Activated CD8-positive, alpha-beta T cell treated with anti-CD3 and anti-CD28 coated beads, Interleukin-2, amount 10 ng/mL, durations not matched to agents 7 days and 5 days (primary cell): ENCODE data around the gene TOLLIP. TPM values are rescaled to one million over a fixed set of nuclear protein-coding genes. Genes with fewer than 3 reads are reported as not detected.
A peak's percentile ranks its signal among the peaks of the same experiment; 100 is the strongest.
"Not testable (repeated sequence)": the region's sequence is repeated elsewhere in the genome, so short reads cannot be mapped to it uniquely, and the experiment has no call there.

Source experiments
- ATAC-seq: fragments of 150-1000 bp; cut with Tn5 transposase; one replicate; pipeline ENCODE4 v1.10.0; 2021; ENCODE audit warnings: moderate library complexity
- CTCF ChIA-PET: fragments of 350-600 bp; sonication (Branson Sonifier 250); formaldehyde crosslinking; loops from one replicate; lab custom pipeline; 2021; ENCODE audit warnings: antibody characterized with exemption; lab: Charles Lee
- POLR2A ChIA-PET: fragments of 350-600 bp; sonication (Branson Sonifier 250); formaldehyde crosslinking; loops from one replicate; lab custom pipeline; 2021; ENCODE audit warnings: antibody characterized with exemption; lab: Charles Lee
- DNase-seq: peaks from one replicate; pipeline ENCODE4 v3.0.0-alpha.2; 2020
- H3K27ac Mint-ChIP-seq: one replicate; pipeline ENCODE4 v1.8.0; 2021; ENCODE audit warnings: mild to moderate bottlenecking, mixed read lengths
- H3K27me3 Mint-ChIP-seq: one replicate; pipeline ENCODE4 v1.8.0; 2021; ENCODE audit warnings: low read depth, mixed read lengths
- H3K36me3 Mint-ChIP-seq: one replicate; pipeline ENCODE4 v1.8.0; 2021; ENCODE audit warnings: low read depth, mixed read lengths
- H3K4me1 Mint-ChIP-seq: one replicate; pipeline ENCODE4 v1.8.0; 2021; ENCODE audit warnings: low read depth, mixed read lengths
- H3K4me3 Mint-ChIP-seq: one replicate; pipeline ENCODE4 v1.8.0; 2021; ENCODE audit warnings: mild to moderate bottlenecking, mixed read lengths
- H3K9me3 Mint-ChIP-seq: one replicate; pipeline ENCODE4 v1.8.0; 2022; ENCODE audit warnings: mixed read lengths; ENCODE audit not compliant: insufficient read depth
- total RNA-seq, 2 experiments: library from RNA; stranded (reverse); gene quantifications; one replicate each; pipeline ENCODE4 v1.2.3, GENCODE V29; 2021

Gene TOLLIP
- total RNA-seq, 2 experiments from 2014 or later = 27.1 to 34.3 TPM

- DNase-seq (no peak), ATAC-seq (no peak)
- CTCF ChIA-PET = no interaction called here
- H3K4me1 Mint-ChIP-seq = peaks cover 3% of the 10 kb centered on the region
- H3K4me3 Mint-ChIP-seq = no peak overlapping the region
- no peaks in the 10 kb centered on the region for H3K9me3 Mint-ChIP-seq
- H3K27me3 Mint-ChIP-seq = no peaks in the 10 kb centered on the region
- H3K27ac Mint-ChIP-seq = no peak overlapping the region
- H3K36me3 Mint-ChIP-seq = no peaks in the 10 kb centered on the region
- POLR2A ChIA-PET = no interaction called here
Measured at GRCh38 chr11:1271927-1272326, 37.5 kb downstream of the TOLLIP start.

GRCh38 chr11:1271406-1271805 lies 38.0 kb downstream of the TOLLIP start:
- no peaks in the 10 kb centered on the region for H3K36me3 Mint-ChIP-seq
- H3K9me3 Mint-ChIP-seq = no peaks in the 10 kb centered on the region
- DNase-seq (no peak), ATAC-seq (no peak)
- CTCF ChIA-PET = no interaction called here
- H3K27me3 Mint-ChIP-seq = no peaks in the 10 kb centered on the region
- no peak overlapping the region for H3K27ac Mint-ChIP-seq
- POLR2A ChIA-PET = no interaction called here
- H3K4me1 Mint-ChIP-seq = peaks cover 3% of the 10 kb centered on the region
- no peak overlapping the region for H3K4me3 Mint-ChIP-seq

GRCh38 chr11:1271002-1271401 lies 38.4 kb downstream of the TOLLIP start:
- ATAC-seq = no peak
- Mint-ChIP-seq H3K4me1 (peaks cover 3% of the 10 kb centered on the region), H3K4me3 (no peak overlapping the region), H3K27ac (no peak overlapping the region), H3K36me3 (no peaks in the 10 kb centered on the region), H3K9me3 (no peaks in the 10 kb centered on the region), H3K27me3 (no peaks in the 10 kb centered on the region)
- no peak for DNase-seq
- ChIA-PET POLR2A (no interaction called here), CTCF (no interaction called here)

- H3K4me3 Mint-ChIP-seq = no peak overlapping the region
- CTCF ChIA-PET = no interaction called here
- peaks cover 3% of the 10 kb centered on the region for H3K4me1 Mint-ChIP-seq
- POLR2A ChIA-PET = no interaction called here
- H3K36me3 Mint-ChIP-seq = no peaks in the 10 kb centered on the region
- no peaks in the 10 kb centered on the region for H3K27me3 Mint-ChIP-seq
- ATAC-seq (no peak), DNase-seq (no peak)
- H3K27ac Mint-ChIP-seq = no peak overlapping the region
- no peaks in the 10 kb centered on the region for H3K9me3 Mint-ChIP-seq
Measured at GRCh38 chr11:1270476-1270875, 39.0 kb downstream of the TOLLIP start.

GRCh38 chr11:1269957-1270356 lies 39.5 kb downstream of the TOLLIP start:
- CTCF ChIA-PET = no interaction called here
- no peak for ATAC-seq
- POLR2A ChIA-PET = no interaction called here
- Mint-ChIP-seq H3K36me3 (peaks cover 1% of the 10 kb centered on the region), H3K9me3 (no peaks in the 10 kb centered on the region), H3K4me3 (no peak overlapping the region), H3K27me3 (no peaks in the 10 kb centered on the region), H3K27ac (no peak overlapping the region), H3K4me1 (peaks cover 3% of the 10 kb centered on the region)
- DNase-seq = no peak

- ChIA-PET POLR2A (interaction anchor here (1.0 kb wide), 1 partner anchor 9 kb away, joined by 3 read pairs; no protein-coding TSS in a partner anchor), CTCF (no interaction called here)
- peaks cover 3% of the 10 kb centered on the region for H3K9me3 Mint-ChIP-seq
- peaks cover 19% of the 10 kb centered on the region for H3K4me1 Mint-ChIP-seq
- ATAC-seq = no peak
- H3K4me3 Mint-ChIP-seq = no peak overlapping the region
- no peak for DNase-seq
- H3K36me3 Mint-ChIP-seq = peaks cover 6% of the 10 kb centered on the region
- no peak overlapping the region for H3K27ac Mint-ChIP-seq
- H3K27me3 Mint-ChIP-seq = no peaks in the 10 kb centered on the region
Measured at GRCh38 chr11:1267441-1268100, 41.9 kb downstream of the TOLLIP start.

GRCh38 chr11:1266976-1267375 lies 42.5 kb downstream of the TOLLIP start:
- H3K27me3 Mint-ChIP-seq, H3K4me3 Mint-ChIP-seq, H3K27ac Mint-ChIP-seq, ATAC-seq, POLR2A ChIA-PET, H3K9me3 Mint-ChIP-seq, CTCF ChIA-PET, DNase-seq, H3K36me3 Mint-ChIP-seq: not testable (repeated sequence)
- H3K4me1 Mint-ChIP-seq = peaks cover 19% of the 10 kb centered on the region

GRCh38 chr11:1265480-1265879 lies 44.0 kb downstream of the TOLLIP start:
- H3K27ac Mint-ChIP-seq, H3K27me3 Mint-ChIP-seq, POLR2A ChIA-PET, DNase-seq, ATAC-seq, CTCF ChIA-PET, H3K9me3 Mint-ChIP-seq, H3K36me3 Mint-ChIP-seq, H3K4me3 Mint-ChIP-seq: not testable (repeated sequence)
- H3K4me1 Mint-ChIP-seq = peaks cover 19% of the 10 kb centered on the region

- POLR2A ChIA-PET, H3K9me3 Mint-ChIP-seq, ATAC-seq, H3K4me3 Mint-ChIP-seq, CTCF ChIA-PET, H3K27me3 Mint-ChIP-seq, H3K36me3 Mint-ChIP-seq: not testable (repeated sequence)
- peak overlapping the region; percentile 6 for H3K27ac Mint-ChIP-seq
- H3K4me1 Mint-ChIP-seq = peaks cover 19% of the 10 kb centered on the region
- DNase-seq = peak; percentile 55
Measured at GRCh38 chr11:1264444-1264843, 45.0 kb downstream of the TOLLIP start.

- ATAC-seq = peak; percentile 33
- H3K36me3 Mint-ChIP-seq = peaks cover 6% of the 10 kb centered on the region
- no peaks in the 10 kb centered on the region for H3K27me3 Mint-ChIP-seq
- peak overlapping the region; percentile 74 for H3K4me3 Mint-ChIP-seq
- H3K4me1 Mint-ChIP-seq = peaks cover 19% of the 10 kb centered on the region
- ChIA-PET POLR2A (interaction anchor here (1.2 to 2.0 kb wide), 3 partner anchors 12 to 48 kb away, joined by 4 to 12 read pairs (median 11); partner anchors contain the start of gene TOLLIP), CTCF (interaction anchor here (0.9 to 1.5 kb wide), 3 partner anchors 48 to 431 kb away, joined by 3 to 9 read pairs (median 3); no protein-coding TSS in a partner anchor)
- peaks cover 3% of the 10 kb centered on the region for H3K9me3 Mint-ChIP-seq
- peak; percentile 48 for DNase-seq
- H3K27ac Mint-ChIP-seq = peak overlapping the region; percentile 92
Measured at GRCh38 chr11:1263010-1263409, 46.4 kb downstream of the TOLLIP start.

GRCh38 chr11:1262172-1263006 lies 47.0 kb downstream of the TOLLIP start:
- H3K4me3 Mint-ChIP-seq = peak overlapping the region; percentile 74
- ATAC-seq = peak; percentile 93
- peak overlapping the region; percentile 92 for H3K27ac Mint-ChIP-seq
- ChIA-PET POLR2A (interaction anchor here (0.8 to 2.0 kb wide), 4 partner anchors 12 to 644 kb away, joined by 4 to 12 read pairs (median 8); partner anchors contain the start of gene TOLLIP), CTCF (interaction anchor here (0.9 to 1.5 kb wide), 3 partner anchors 49 to 432 kb away, joined by 3 to 9 read pairs (median 3); no protein-coding TSS in a partner anchor)
- H3K36me3 Mint-ChIP-seq = peaks cover 6% of the 10 kb centered on the region
- H3K4me1 Mint-ChIP-seq = peaks cover 18% of the 10 kb centered on the region
- no peaks in the 10 kb centered on the region for H3K27me3 Mint-ChIP-seq
- H3K9me3 Mint-ChIP-seq = peaks cover 3% of the 10 kb centered on the region
- DNase-seq = peak; percentile 92
